CD4-positive, alpha-beta T cell (primary cell): Measurements from ENCODE around the gene TENT5C. TPM values are rescaled to one million over a fixed set of nuclear protein-coding genes. Genes with fewer than 3 reads are reported as not detected.

Experiments
- ATAC-seq: fragments of 200-7000 bp; cut with Tn5 transposase; one replicate; pipeline ENCODE4 v1.10.0; 2022; ENCODE audit warnings: mild to moderate bottlenecking; ENCODE audit not compliant: poor library complexity
- CTCF ChIA-PET: fragments of 350-600 bp; sonication (Branson Sonifier 250); formaldehyde crosslinking; loops from one replicate; lab custom pipeline; 2021; ENCODE audit warnings: antibody characterized with exemption, inconsistent platforms; lab: Charles Lee
- POLR2A ChIA-PET: fragments of 350-600 bp; sonication (Branson Sonifier 250); formaldehyde crosslinking; loops from one replicate; lab custom pipeline; 2021; ENCODE audit warnings: antibody characterized with exemption, inconsistent platforms; lab: Charles Lee
- DNase-seq, 14 experiments: peaks; one replicate each; pipeline ENCODE4 v3.0.0-alpha.2; 2013 to 2020; ENCODE audit warnings: mixed read lengths in 2 of 14
- H3K27ac ChIP-seq, 2 donors: one replicate each; pipeline versions ENCODE4 v1.5.1 to v1.7.0; 2013; ENCODE audit warnings: low read length in 2 of 2, low read depth in 1 of 2, mild to moderate bottlenecking in 1 of 2
- H3K27me3 ChIP-seq, 2 experiments: 1 replicate in 1 of 2; 2 replicates in 1 of 2; pipeline versions ENCODE4 v1.6.1 to v1.7.0; 2013; ENCODE audit warnings: low read length in 2 of 2, control low read depth in 1 of 2, mild to moderate bottlenecking in 1 of 2, moderate library complexity in 1 of 2; ENCODE audit not compliant: insufficient read depth in 2 of 2, control insufficient read depth in 1 of 2
- H3K36me3 ChIP-seq: one replicate; pipeline ENCODE4 v1.6.1; 2013; ENCODE audit warnings: low read length, control low read depth; ENCODE audit not compliant: insufficient read depth
- H3K4me1 ChIP-seq: one replicate; pipeline ENCODE4 v1.6.1; 2013; ENCODE audit warnings: low read length, control low read depth; ENCODE audit not compliant: insufficient read depth
- H3K4me3 ChIP-seq: one replicate; pipeline ENCODE4 v1.5.1; 2013; ENCODE audit warnings: mild to moderate bottlenecking, low read length, moderate library complexity
- H3K9me3 ChIP-seq, 2 experiments: 1 replicate in 1 of 2; 2 replicates in 1 of 2; pipeline versions ENCODE4 v1.6.1 to v1.7.0; 2013; ENCODE audit warnings: low read length in 2 of 2, mild to moderate bottlenecking in 2 of 2, control low read depth in 1 of 2, moderate library complexity in 1 of 2; ENCODE audit not compliant: control insufficient read depth in 1 of 2, insufficient read depth in 1 of 2
- H3K27ac Mint-ChIP-seq: one replicate; pipeline ENCODE4 v1.8.0; 2020; ENCODE audit warnings: mixed read lengths
- H3K27me3 Mint-ChIP-seq: one replicate; pipeline ENCODE4 v1.8.0; 2021; ENCODE audit warnings: mixed read lengths
- H3K36me3 Mint-ChIP-seq: one replicate; pipeline ENCODE4 v1.8.0; 2021; ENCODE audit warnings: low read depth, mixed read lengths
- H3K4me1 Mint-ChIP-seq: one replicate; pipeline ENCODE4 v1.8.0; 2021; ENCODE audit warnings: low read depth, mixed read lengths
- H3K4me3 Mint-ChIP-seq: one replicate; pipeline ENCODE4 v1.8.0; 2020; ENCODE audit warnings: mild to moderate bottlenecking, mixed read lengths
- H3K9me3 Mint-ChIP-seq: one replicate; pipeline ENCODE4 v1.8.0; 2020; ENCODE audit warnings: mixed read lengths
- CTCF ChIP-seq: fragments of 200-600 bp; IDR thresholded peaks from one replicate; pipeline ENCODE4 v1.8.0; 2022; ENCODE audit warnings: antibody characterized with exemption, mild to moderate bottlenecking
- intact Hi-C, 2 experiments: fragments of 100-400 bp; cut with DNase I in 1 of 2; cut with micrococcal nuclease in 1 of 2; formaldehyde crosslinking; loops; one replicate each; pipeline versions ENCODE4 v1.15.1 to v1.9.0; 2023 to 2025; cut with DNase I, micrococcal nuclease
- total RNA-seq, 174 experiments: library from RNA in 2 of 174; stranded (reverse) in 2 of 174; gene quantifications; one replicate each; pipeline ENCODE4 v1.2.3 and lab custom pipeline; 2021 to 2026

Gene TENT5C
- total RNA-seq, 2 experiments from 2014 or later, result 122 to 123 TPM

- POLR2A ChIA-PET, result no interaction called here
- TF ChIP-seq CTCF, result no peak
- Mint-ChIP-seq H3K9me3 (no peaks in the 10 kb centered on the region), H3K4me3 (no peak overlapping the region), H3K27ac (no peak overlapping the region), H3K4me1 (peaks cover 25% of the 10 kb centered on the region), H3K27me3 (peaks cover 4% of the 10 kb centered on the region), H3K36me3 (no peaks in the 10 kb centered on the region)
- Histone ChIP-seq H3K36me3 (no peaks in the 10 kb centered on the region), H3K4me1 (peaks cover 23% of the 10 kb centered on the region), H3K4me3 (no peak overlapping the region), H3K9me3 (no peaks in the 10 kb centered on the region), H3K27me3 (no peaks in the 10 kb centered on the region), H3K27ac (no peak overlapping the region)
- ATAC-seq (no peak), DNase-seq (no peak)
- CTCF ChIA-PET, result no interaction called here
- intact Hi-C loops, result no loop called here
Observed at GRCh38 chr1:117568999-117569398, 36.8 kb upstream of the TENT5C start.

GRCh38 chr1:117569856-117570255, 36.0 kb upstream of the TENT5C start:
- DNase-seq, result no peak
- H3K27ac Mint-ChIP-seq, result no peak overlapping the region
- TF ChIP-seq CTCF, result no peak
- CTCF ChIA-PET, result no interaction called here
- H3K36me3 Mint-ChIP-seq, result no peaks in the 10 kb centered on the region
- no peak overlapping the region for H3K4me3 Mint-ChIP-seq
- Histone ChIP-seq H3K36me3 (no peaks in the 10 kb centered on the region), H3K4me3 (no peak overlapping the region), H3K9me3 (no peaks in the 10 kb centered on the region), H3K27ac (no peak overlapping the region), H3K4me1 (peaks cover 23% of the 10 kb centered on the region), H3K27me3 (no peaks in the 10 kb centered on the region)
- peaks cover under 1% of the 10 kb centered on the region for H3K27me3 Mint-ChIP-seq
- intact Hi-C loops, result no loop called here
- H3K4me1 Mint-ChIP-seq, result peaks cover 30% of the 10 kb centered on the region
- POLR2A ChIA-PET, result no interaction called here
- H3K9me3 Mint-ChIP-seq, result no peaks in the 10 kb centered on the region
- no peak for ATAC-seq

GRCh38 chr1:117570988-117571409, 34.8 kb upstream of the TENT5C start:
- POLR2A ChIA-PET, result no interaction called here
- TF ChIP-seq CTCF, result no peak

More at GRCh38 chr1:117570988-117571409, 34.8 kb upstream of the TENT5C start:
- peaks cover 30% of the 10 kb centered on the region for H3K4me1 Mint-ChIP-seq
- no peaks in the 10 kb centered on the region for H3K27me3 Mint-ChIP-seq
- ATAC-seq (no peak), DNase-seq (peak in 1 of 14 experiments; percentile 11)
- intact Hi-C loops, result no loop called here
- H3K27ac Mint-ChIP-seq, result no peak overlapping the region
- CTCF ChIA-PET, result interaction anchor here (1.2 kb wide), 1 partner anchor 103 kb away, joined by 3 read pairs; no protein-coding TSS in a partner anchor
- H3K4me3 ChIP-seq, result no peak overlapping the region
- H3K36me3 ChIP-seq, result no peaks in the 10 kb centered on the region
- peaks cover 23% of the 10 kb centered on the region for H3K4me1 ChIP-seq
- H3K9me3 ChIP-seq, result no peaks in the 10 kb centered on the region
- no peak overlapping the region for H3K4me3 Mint-ChIP-seq
- H3K27me3 ChIP-seq, result no peaks in the 10 kb centered on the region
- no peak overlapping the region for H3K27ac ChIP-seq
- no peaks in the 10 kb centered on the region for H3K36me3 Mint-ChIP-seq
- no peaks in the 10 kb centered on the region for H3K9me3 Mint-ChIP-seq
